GM12874 (cell line): ENCODE measurements around the gene DLGAP4.

Source experiments
- CTCF ChIP-seq: IDR thresholded peaks from 2 replicates; pipeline ENCODE4 v1.5.1; 2011; ENCODE audit warnings: low read depth, mild to moderate bottlenecking, control low read depth, low read length, moderate library complexity; ENCODE audit not compliant: insufficient read depth

Gene DLGAP4

DNA sequence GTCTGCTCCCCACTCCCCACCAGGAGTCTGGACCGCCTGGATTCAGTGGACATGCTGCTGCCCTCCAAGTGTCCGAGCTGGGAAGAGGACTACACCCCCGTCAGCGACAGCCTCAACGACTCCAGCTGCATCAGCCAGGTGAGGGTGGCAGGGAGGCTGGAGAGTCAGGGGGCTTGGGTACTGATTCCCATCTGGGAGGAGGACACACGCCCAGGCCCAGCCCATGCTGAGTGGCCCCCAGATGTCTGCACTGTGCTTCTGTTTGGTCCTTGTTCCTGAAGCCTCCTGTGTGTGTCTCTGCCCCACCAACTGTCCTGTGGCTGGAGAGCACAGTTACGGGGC is 133.6 kb downstream of the DLGAP4 start:
- TF ChIP-seq CTCF: no peak

GRCh38 chr20:36440370-36441026 is 134.4 kb downstream of the DLGAP4 start:
- TF ChIP-seq CTCF: no peak

DNA sequence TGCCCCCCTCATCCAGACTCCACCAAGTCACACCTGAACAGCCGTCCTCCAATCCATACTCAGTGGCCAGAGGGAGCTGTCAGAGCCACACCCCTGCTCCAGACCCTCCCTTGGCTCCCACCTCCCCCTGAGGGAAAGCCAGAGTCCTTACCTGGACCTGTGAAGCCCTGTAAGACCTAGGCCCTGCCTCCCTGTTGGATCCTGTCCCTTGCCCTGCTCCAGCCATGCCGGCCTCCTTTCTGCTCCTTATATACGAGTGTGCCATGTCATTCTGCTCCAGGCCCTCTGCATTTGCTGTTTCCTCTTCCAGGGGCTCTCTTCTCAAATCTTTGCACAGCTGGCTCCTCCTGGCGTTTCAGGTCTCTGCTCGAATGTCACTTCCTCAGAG is 134.9 kb downstream of the DLGAP4 start:
- TF ChIP-seq CTCF: no peak

DNA sequence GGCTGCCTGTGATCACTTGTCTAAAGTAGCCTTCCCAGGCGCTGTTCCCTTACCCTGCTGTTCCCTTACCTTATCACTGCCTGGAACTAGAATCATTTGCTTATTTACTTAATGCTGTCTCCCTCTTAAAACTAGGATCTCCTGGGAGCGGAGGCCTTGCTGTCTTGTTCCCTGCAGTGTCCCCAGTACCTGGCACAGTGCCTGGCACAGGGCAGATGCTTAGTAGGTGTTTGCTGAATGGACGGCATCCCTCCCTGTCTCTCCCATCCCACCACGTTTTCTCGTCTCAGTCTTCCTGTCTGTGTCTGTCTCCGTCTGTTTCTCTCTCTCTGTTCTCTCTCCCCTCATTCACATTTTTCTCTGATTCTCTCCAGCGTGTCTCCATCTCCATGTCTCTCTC is 135.3 kb downstream of the DLGAP4 start:
- no peak for TF ChIP-seq CTCF

DNA sequence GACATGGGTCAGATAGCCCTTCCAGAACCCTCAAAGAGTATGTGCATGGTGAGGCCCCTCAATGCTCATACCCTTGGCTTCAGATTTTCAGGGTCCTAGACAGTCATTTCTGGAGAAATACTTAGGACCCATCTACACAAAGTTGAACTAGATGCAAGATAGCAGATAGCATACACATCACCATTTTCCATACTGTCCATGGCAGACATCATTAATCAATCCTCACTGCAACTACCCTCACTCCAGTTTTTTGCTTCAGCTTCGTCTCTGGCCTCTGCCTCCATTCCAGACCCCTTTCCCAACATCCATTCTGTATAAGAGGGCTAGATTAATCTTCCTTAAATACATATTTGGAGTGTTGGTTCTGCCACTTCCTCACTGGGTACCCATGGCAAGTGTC is 139.7 kb downstream of the DLGAP4 start:
- no peak for TF ChIP-seq CTCF

- no peak for TF ChIP-seq CTCF
Measured at GRCh38 chr20:36446557-36446956, 140.4 kb downstream of the DLGAP4 start.

GRCh38 chr20:36447101-36447500 is 141.0 kb downstream of the DLGAP4 start:
- no peak for TF ChIP-seq CTCF
